HG03432 (cell line): Measurements from ENCODE around the gene IFNA16.
"Not testable (repeated sequence)": the region's sequence is repeated elsewhere in the genome, so short reads cannot be mapped to it uniquely, and the experiment has no call there.

ENCODE experiments used
- ATAC-seq: cut with Tn5 transposase; IDR thresholded peaks from one replicate; pipeline ENCODE4 v1.9.1; 2021; ENCODE audit warnings: mild to moderate bottlenecking, moderate library complexity; ENCODE audit not compliant: unreplicated experiment

Gene IFNA16

GRCh38 chr9:21217211-21217610, at the start of gene IFNA16:
Gene IFNA16, minus strand, starts transcription at chr9:21217311. Its CDS starts 6 bp downstream, at chr9:21217305.
- ATAC-seq = not testable (repeated sequence)

GRCh38 chr9:21265421-21266189, 48.5 kb upstream of the IFNA16 start:
- peak; percentile 64 for ATAC-seq

- peak; percentile 46 for ATAC-seq
Measured at GRCh38 chr9:21255538-21256212, 38.6 kb upstream of the IFNA16 start.

GRCh38 chr9:21252721-21253547, 35.8 kb upstream of the IFNA16 start:
- peak; percentile 81 for ATAC-seq

- no peak for ATAC-seq
Measured at GRCh38 chr9:21251638-21252037, 34.5 kb upstream of the IFNA16 start.

- ATAC-seq = no peak
Measured at GRCh38 chr9:21251190-21251589, 34.1 kb upstream of the IFNA16 start.

- ATAC-seq = peak; percentile 60
Measured at GRCh38 chr9:21244836-21245235, 27.7 kb upstream of the IFNA16 start.

- no peak for ATAC-seq
Measured at GRCh38 chr9:21239911-21240310, 22.8 kb upstream of the IFNA16 start, which contains the start of gene IFNA14. Gene IFNA14, minus strand, starts transcription at chr9:21240005. Its CDS starts 70 bp downstream, at chr9:21239935.

- ATAC-seq = not testable (repeated sequence)
Measured at GRCh38 chr9:21236360-21236714, 19.2 kb upstream of the IFNA16 start.

GRCh38 chr9:21235468-21236359, 18.6 kb upstream of the IFNA16 start:
- peak; percentile 90 for ATAC-seq

GRCh38 chr9:21234153-21234687, 17.1 kb upstream of the IFNA16 start:
- ATAC-seq = no peak

- ATAC-seq = no peak
Measured at GRCh38 chr9:21233258-21233657, 16.1 kb upstream of the IFNA16 start.

GRCh38 chr9:21228122-21228521, 11.0 kb upstream of the IFNA16 start, which contains the start of gene IFNA17:
Gene IFNA17, minus strand, starts transcription at chr9:21228222. Its CDS starts 49 bp downstream, at chr9:21228173.
- no peak for ATAC-seq

GRCh38 chr9:21213411-21214326, 3.4 kb downstream of the IFNA16 start:
- peak; percentile 79 for ATAC-seq

- ATAC-seq = not testable (repeated sequence)
Measured at GRCh38 chr9:21212160-21212559, 5.0 kb downstream of the IFNA16 start.

- not testable (repeated sequence) for ATAC-seq
Measured at GRCh38 chr9:21210782-21211181, 6.3 kb downstream of the IFNA16 start.

GRCh38 chr9:21210311-21210710, 6.8 kb downstream of the IFNA16 start:
- ATAC-seq = no peak

- not testable (repeated sequence) for ATAC-seq
Measured at GRCh38 chr9:21207043-21207442, 10.1 kb downstream of the IFNA16 start, which contains the start of gene IFNA10. Gene IFNA10, minus strand, starts transcription at chr9:21207143. Its CDS starts 46 bp downstream, at chr9:21207097.

GRCh38 chr9:21205204-21205603, 11.9 kb downstream of the IFNA16 start:
- no peak for ATAC-seq
